Raji (cell line): ENCODE data around the gene SORL1-AS1.

Experiments
- POLR2A ChIP-seq: IDR thresholded peaks from 2 replicates; pipeline ENCODE4 v1.6.1; 2011; ENCODE audit warnings: low read depth, low read length, control low read depth; ENCODE audit not compliant: insufficient read depth

Gene SORL1-AS1

GRCh38 chr11:121452609-121453150 is at the start of gene SORL1-AS1:
TSS of gene SORL1-AS1 (minus strand) at chr11:121452967.
- TF ChIP-seq POLR2A, result peak; percentile 12

GRCh38 chr11:121500717-121501116 is 48.0 kb upstream of the SORL1-AS1 start:
- TF ChIP-seq POLR2A, result no peak

- TF ChIP-seq POLR2A, result no peak
Measured at GRCh38 chr11:121500275-121500674, 47.5 kb upstream of the SORL1-AS1 start.

GRCh38 chr11:121499405-121499804 is 46.6 kb upstream of the SORL1-AS1 start:
- TF ChIP-seq POLR2A, result no peak

- TF ChIP-seq POLR2A, result no peak
Measured at GRCh38 chr11:121497176-121497998, 44.6 kb upstream of the SORL1-AS1 start.

GRCh38 chr11:121494355-121495099 is 41.8 kb upstream of the SORL1-AS1 start:
- TF ChIP-seq POLR2A, result no peak

GRCh38 chr11:121489823-121490222 is 37.1 kb upstream of the SORL1-AS1 start:
- TF ChIP-seq POLR2A, result no peak

- TF ChIP-seq POLR2A, result no peak
Measured at GRCh38 chr11:121488641-121489040, 35.9 kb upstream of the SORL1-AS1 start.

- TF ChIP-seq POLR2A, result no peak
Measured at GRCh38 chr11:121488170-121488569, 35.4 kb upstream of the SORL1-AS1 start.

- no peak for TF ChIP-seq POLR2A
Measured at GRCh38 chr11:121487191-121487590, 34.4 kb upstream of the SORL1-AS1 start.

- no peak for TF ChIP-seq POLR2A
Measured at GRCh38 chr11:121486054-121486453, 33.3 kb upstream of the SORL1-AS1 start.

- no peak for TF ChIP-seq POLR2A
Measured at GRCh38 chr11:121485216-121485615, 32.4 kb upstream of the SORL1-AS1 start.

GRCh38 chr11:121483805-121484480 is 31.2 kb upstream of the SORL1-AS1 start:
- TF ChIP-seq POLR2A, result no peak

GRCh38 chr11:121482231-121483129 is 29.7 kb upstream of the SORL1-AS1 start:
- no peak; the same call in 1 of the 2 replicates for TF ChIP-seq POLR2A
